HepG2 (cell line): Measurements from ENCODE around the gene ASTE1. TPM values are rescaled to one million over a fixed set of nuclear protein-coding genes. Genes with fewer than 3 reads are reported as not detected.

Source experiments
- ELF4 ChIP-seq: sonication (generic); formaldehyde crosslinking; IDR thresholded peaks from 2 replicates; pipeline ENCODE4 v1.5.0; 2020; ENCODE audit warnings: missing genetic modification reagents, mild to moderate bottlenecking, moderate library complexity, borderline replicate concordance
- FOXA3 ChIP-seq: IDR thresholded peaks from 2 replicates; pipeline ENCODE4 v1.6.1; 2016; ENCODE audit warnings: missing genetic modification reagents, missing compliant biosample characterization
- GLI4 ChIP-seq: sonication (generic); formaldehyde crosslinking; IDR thresholded peaks from 2 replicates; pipeline ENCODE4 v1.5.1; 2020; ENCODE audit warnings: missing genetic modification reagents, mild to moderate bottlenecking, moderate library complexity, borderline replicate concordance
- HNRNPH1 ChIP-seq: fragments of 200-400 bp; formaldehyde crosslinking; optimal IDR thresholded peaks from 2 replicates; pipeline ENCODE3; 2017; ENCODE audit warnings: mild to moderate bottlenecking, low read depth, low read length
- KLF13 ChIP-seq: sonication (generic); formaldehyde crosslinking; IDR thresholded peaks from 2 replicates; pipeline ENCODE4 v1.4.0; 2020; ENCODE audit warnings: mild to moderate bottlenecking, missing genetic modification reagents
- MLLT10 ChIP-seq: sonication (generic); formaldehyde crosslinking; IDR thresholded peaks from 2 replicates; pipeline ENCODE4 v1.4.0; 2020; ENCODE audit warnings: missing genetic modification reagents
- MYPOP ChIP-seq: sonication (generic); formaldehyde crosslinking; IDR thresholded peaks from 2 replicates; pipeline ENCODE4 v1.8.1; 2023; ENCODE audit warnings: mild to moderate bottlenecking, moderate library complexity, missing genetic modification reagents
- NCOA2 ChIP-seq: sonication (generic); formaldehyde crosslinking; IDR thresholded peaks from 2 replicates; pipeline ENCODE4 v1.8.0; 2022; ENCODE audit warnings: inconsistent platforms
- SETDB1 ChIP-seq: sonication (generic); formaldehyde crosslinking; IDR thresholded peaks from 2 replicates; pipeline ENCODE4 v1.5.1; 2020; ENCODE audit warnings: missing genetic modification reagents, mild to moderate bottlenecking, borderline replicate concordance
- SIX1 ChIP-seq: sonication (generic); formaldehyde crosslinking; IDR thresholded peaks from 2 replicates; pipeline ENCODE4 v1.4.0; 2020; ENCODE audit warnings: missing genetic modification reagents, borderline replicate concordance
- SOX5 ChIP-seq: IDR thresholded peaks from 2 replicates; pipeline ENCODE4 v1.6.1; 2016; ENCODE audit warnings: borderline replicate concordance
- TRIM22 ChIP-seq: fragments of 450-650 bp; IDR thresholded peaks from 2 replicates; pipeline ENCODE4 v1.6.1; 2017
- ZBTB34 ChIP-seq: sonication (generic); formaldehyde crosslinking; IDR thresholded peaks from 2 replicates; pipeline ENCODE4 v1.8.0; 2022; ENCODE audit warnings: mild to moderate bottlenecking, missing genetic modification reagents
- ZBTB8A ChIP-seq: sonication (generic); formaldehyde crosslinking; IDR thresholded peaks from 2 replicates; pipeline ENCODE4 v1.4.0; 2020; ENCODE audit warnings: mild to moderate bottlenecking, low read depth, missing genetic modification reagents, borderline replicate concordance
- ZFP91 ChIP-seq: sonication (generic); formaldehyde crosslinking; IDR thresholded peaks from 2 replicates; pipeline ENCODE4 v1.9.0; 2022; ENCODE audit warnings: missing genetic modification reagents, mild to moderate bottlenecking, borderline replicate concordance
- ZFX ChIP-seq: sonication (generic); formaldehyde crosslinking; IDR thresholded peaks from 2 replicates; pipeline ENCODE4 v1.4.0; 2020; ENCODE audit warnings: mild to moderate bottlenecking, low read depth, missing genetic modification reagents, moderate library complexity
- ZNF460 ChIP-seq: sonication (generic); formaldehyde crosslinking; IDR thresholded peaks from 2 replicates; pipeline ENCODE4 v1.5.1; 2020; ENCODE audit warnings: missing genetic modification reagents, mild to moderate bottlenecking, borderline replicate concordance
- ZNF569 ChIP-seq: sonication (generic); formaldehyde crosslinking; IDR thresholded peaks from 2 replicates; pipeline ENCODE4 v1.5.0; 2020; ENCODE audit warnings: mild to moderate bottlenecking, missing genetic modification reagents, moderate library complexity, borderline replicate concordance
- ZNF616 ChIP-seq: sonication (generic); formaldehyde crosslinking; IDR thresholded peaks from 2 replicates; pipeline ENCODE4 v1.5.0; 2020; ENCODE audit warnings: low read depth, mild to moderate bottlenecking, missing genetic modification reagents
- ZNF781 ChIP-seq: sonication (generic); formaldehyde crosslinking; IDR thresholded peaks from 2 replicates; pipeline ENCODE4 v1.5.1; 2020; ENCODE audit warnings: borderline replicate concordance, mild to moderate bottlenecking, missing genetic modification reagents; ENCODE audit errors: not compliant biosample characterization
- polyA plus RNA-seq, 8 experiments: library from polyadenylated mRNA; depleted of rRNA in 3 of 8; stranded (reverse) in 7 of 8; unstranded in 1 of 8; fragments of >200 nt; fragmentation: Illumina TruSeq in 4 of 8; extraction: Trizol in 4 of 8; gene quantifications; 2 replicates each; pipeline versions ENCODE4 v1.2.1 to v1.2.3, GENCODE V29; 2011 to 2016; ENCODE audit warnings: low read depth in 4 of 8, missing spikeins in 1 of 8, mixed read lengths in 1 of 8; ENCODE audit not compliant: insufficient read depth in 1 of 8
- total RNA-seq, 5 experiments: library from RNA; depleted of rRNA; stranded (reverse); fragments of >200 nt; fragmentation: Illumina TruSeq; extraction: Trizol; gene quantifications; 2 replicates each; pipeline ENCODE4 v1.2.3, GENCODE V29; 2016; ENCODE audit warnings: low read depth in 1 of 5
- TF ChIP-seq, protein P1 (sequence below): sonication (generic); formaldehyde crosslinking; IDR thresholded peaks from 2 replicates; pipeline ENCODE4 v1.4.0; 2020; ENCODE audit warnings: missing genetic modification reagents, borderline replicate concordance

The ASTE1 gene
- total and polyA plus RNA-seq, 2 of the 13 experiments (the other 11 are each of a cell fraction or from before 2014, with no cell fraction given), result 4.0 to 7.9 TPM

- TF ChIP-seq KLF13, result peak; percentile 55; the same call in 1 of the 2 replicates
- TF ChIP-seq NCOA2, result no peak
- no peak for TF ChIP-seq ZBTB8A
- TF ChIP-seq HNRNPH1, result no peak
- TF ChIP-seq ELF4 (CRISPR knock-in tag), result peak; percentile 64; the same call in 1 of the 2 replicates
- TF ChIP-seq ZFX (CRISPR knock-in tag), result peak; percentile 88
- TF ChIP-seq ZNF616 (CRISPR knock-in tag), result peak; percentile 81
- TF ChIP-seq, protein P1, sequence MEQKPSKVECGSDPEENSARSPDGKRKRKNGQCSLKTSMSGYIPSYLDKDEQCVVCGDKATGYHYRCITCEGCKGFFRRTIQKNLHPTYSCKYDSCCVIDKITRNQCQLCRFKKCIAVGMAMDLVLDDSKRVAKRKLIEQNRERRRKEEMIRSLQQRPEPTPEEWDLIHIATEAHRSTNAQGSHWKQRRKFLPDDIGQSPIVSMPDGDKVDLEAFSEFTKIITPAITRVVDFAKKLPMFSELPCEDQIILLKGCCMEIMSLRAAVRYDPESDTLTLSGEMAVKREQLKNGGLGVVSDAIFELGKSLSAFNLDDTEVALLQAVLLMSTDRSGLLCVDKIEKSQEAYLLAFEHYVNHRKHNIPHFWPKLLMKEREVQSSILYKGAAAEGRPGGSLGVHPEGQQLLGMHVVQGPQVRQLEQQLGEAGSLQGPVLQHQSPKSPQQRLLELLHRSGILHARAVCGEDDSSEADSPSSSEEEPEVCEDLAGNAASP, result peak; percentile 39; the same call in 1 of the 2 replicates
- no peak for TF ChIP-seq ZNF569 (CRISPR knock-in tag)
- 0 out of 2 replicates have a peak, but pooled peaks have one; percentile 31 for TF ChIP-seq MYPOP (CRISPR knock-in tag)
- no peak for TF ChIP-seq SIX1 (CRISPR knock-in tag)
- peak; percentile 86 for TF ChIP-seq ZFP91 (CRISPR knock-in tag)
- TF ChIP-seq ZNF460, result no peak
- TF ChIP-seq ZBTB34, result no peak
- peak; percentile 19 for TF ChIP-seq SOX5 (CRISPR knock-in tag)
- no peak for TF ChIP-seq SETDB1 (CRISPR knock-in tag)
- no peak for TF ChIP-seq ZNF781 (CRISPR knock-in tag)
- peak; percentile 45 for TF ChIP-seq FOXA3 (CRISPR knock-in tag)
- TF ChIP-seq GLI4, result 0 out of 2 replicates have a peak, but pooled peaks have one; percentile 81
- no peak for TF ChIP-seq TRIM22
- TF ChIP-seq MLLT10, result no peak
These were observed at the start of gene ASTE1, which contains the start of gene NEK11 (continued) for GRCh38 chr3:131026321-131027151.
